ENCODE measurements around the gene USP24. TPM values are rescaled to one million over a fixed set of nuclear protein-coding genes. Genes with fewer than 3 reads are reported as not detected.
A peak's percentile ranks its signal among the peaks of the same experiment; 100 is the strongest.

Gene USP24
- total RNA-seq, 5 donors from 2014 or later (not counting 1 experiment from before 2014, with no cell fraction given) = 58.9 to 90.7 (median 64.0) TPM

DNA sequence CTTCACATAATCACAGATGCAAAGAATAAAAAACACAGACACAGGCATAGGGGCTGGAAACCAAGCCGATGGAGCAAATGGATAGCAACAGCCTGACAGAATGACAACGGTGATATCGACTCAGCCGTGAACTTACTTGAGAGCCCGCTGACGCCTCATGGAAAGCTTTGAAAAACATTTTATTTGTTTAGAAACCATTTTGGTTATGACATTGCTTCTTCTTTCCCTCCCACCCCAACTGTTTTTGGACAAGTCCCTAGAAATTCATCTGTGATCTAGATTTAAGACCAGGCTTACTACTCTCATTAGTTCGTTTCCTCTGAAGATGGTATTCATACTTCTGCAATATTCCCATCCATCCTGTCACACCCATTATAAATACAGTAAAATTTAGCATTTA lies 130.9 kb downstream of the USP24 start:
- peaks cover 0 to 2% (median 2%) of the 10 kb centered on the region in 3 donors for H3K4me1 Mint-ChIP-seq
- DNase-seq = no peak

DNA sequence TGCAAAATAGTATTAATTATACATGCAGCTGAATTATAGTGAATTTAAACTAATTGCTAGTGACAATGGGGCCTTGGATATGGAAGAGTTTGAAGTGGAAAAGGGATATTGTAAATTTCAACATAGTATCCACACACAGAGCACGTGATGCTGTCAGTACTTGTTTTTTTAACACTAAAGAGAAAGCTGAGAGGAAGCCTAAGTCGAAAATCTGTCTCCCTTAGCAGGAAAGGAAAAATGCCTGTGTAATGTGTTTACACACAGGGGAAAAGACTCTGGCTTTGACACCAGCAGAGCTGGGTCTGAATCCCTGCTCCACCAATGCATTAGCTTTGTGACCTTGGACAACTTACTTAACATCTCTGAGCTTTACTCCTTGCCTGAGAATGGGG lies 133.3 kb downstream of the USP24 start:
- Histone ChIP-seq H3K9me3 (no peaks in the 10 kb centered on the region), H3K4me3 (ENCODE audit: control insufficient read depth in 1 of 2, extremely low read depth in 1 of 2, low read length in 1 of 2) (no peak overlapping the region), H3K27ac (ENCODE audit: low read length) (no peak overlapping the region), H3K36me3 (ENCODE audit: control insufficient read depth in 2 of 2, extremely low read depth in 1 of 2, insufficient read depth in 1 of 2, low read length in 1 of 2) (peaks cover 11 to 96% of the 10 kb centered on the region in 2 donors), H3K4me1 (ENCODE audit: control insufficient read depth in 1 of 2, extremely low read depth in 1 of 2, insufficient read depth in 2 of 2, low read length in 2 of 2) (no peaks in the 10 kb centered on the region), H3K27me3 (replicated peaks in 1 of 2; ENCODE audit: control insufficient read depth in 2 of 2, extremely low read depth in 1 of 2, insufficient read depth in 2 of 2, low read length in 1 of 2) (no peaks in the 10 kb centered on the region)
- no CpG with 5 or more reads among the region's 2 CpGs for WGBS (ENCODE audit: insufficient coverage)
- H3K9me3 Mint-ChIP-seq = no peaks in the 10 kb centered on the region
- peak overlapping the region in 1 of 2 donors; percentile 44 for H3K27ac Mint-ChIP-seq
- ATAC-seq (replicated peaks in 1 of 4) (no peak), DNase-seq (no peak)
- CTCF ChIA-PET = no interaction called here
- H3K36me3 Mint-ChIP-seq = peaks cover 81% of the 10 kb centered on the region
- POLR2A ChIA-PET = no interaction called here
- H3K4me1 Mint-ChIP-seq = no peaks in the 10 kb centered on the region
- no peaks in the 10 kb centered on the region for H3K27me3 Mint-ChIP-seq
- no peak overlapping the region for H3K4me3 Mint-ChIP-seq

More for the DNA sequence above, 130.9 kb downstream of the USP24 start:
- no peak for ATAC-seq (replicated peaks in 1 of 4)
- CTCF ChIA-PET = no interaction called here
- Mint-ChIP-seq H3K27me3 (no peaks in the 10 kb centered on the region), H3K9me3 (no peaks in the 10 kb centered on the region), H3K36me3 (peaks cover 81% of the 10 kb centered on the region), H3K4me3 (no peak overlapping the region), H3K27ac (no peak overlapping the region)
- Histone ChIP-seq H3K4me1 (ENCODE audit: control insufficient read depth in 1 of 2, extremely low read depth in 1 of 2, insufficient read depth in 2 of 2, low read length in 2 of 2) (no peaks in the 10 kb centered on the region), H3K4me3 (ENCODE audit: control insufficient read depth in 1 of 2, extremely low read depth in 1 of 2, low read length in 1 of 2) (no peak overlapping the region), H3K27me3 (replicated peaks in 1 of 2; ENCODE audit: control insufficient read depth in 2 of 2, extremely low read depth in 1 of 2, insufficient read depth in 2 of 2, low read length in 1 of 2) (no peaks in the 10 kb centered on the region), H3K36me3 (ENCODE audit: control insufficient read depth in 2 of 2, extremely low read depth in 1 of 2, insufficient read depth in 1 of 2, low read length in 1 of 2) (peaks cover 19 to 93% of the 10 kb centered on the region in 2 donors), H3K9me3 (no peaks in the 10 kb centered on the region), H3K27ac (ENCODE audit: low read length) (no peak overlapping the region)
- WGBS (ENCODE audit: insufficient coverage) = 99% methylated on average over 5 of the region's 7 CpGs
- POLR2A ChIA-PET = no interaction called here

DNA sequence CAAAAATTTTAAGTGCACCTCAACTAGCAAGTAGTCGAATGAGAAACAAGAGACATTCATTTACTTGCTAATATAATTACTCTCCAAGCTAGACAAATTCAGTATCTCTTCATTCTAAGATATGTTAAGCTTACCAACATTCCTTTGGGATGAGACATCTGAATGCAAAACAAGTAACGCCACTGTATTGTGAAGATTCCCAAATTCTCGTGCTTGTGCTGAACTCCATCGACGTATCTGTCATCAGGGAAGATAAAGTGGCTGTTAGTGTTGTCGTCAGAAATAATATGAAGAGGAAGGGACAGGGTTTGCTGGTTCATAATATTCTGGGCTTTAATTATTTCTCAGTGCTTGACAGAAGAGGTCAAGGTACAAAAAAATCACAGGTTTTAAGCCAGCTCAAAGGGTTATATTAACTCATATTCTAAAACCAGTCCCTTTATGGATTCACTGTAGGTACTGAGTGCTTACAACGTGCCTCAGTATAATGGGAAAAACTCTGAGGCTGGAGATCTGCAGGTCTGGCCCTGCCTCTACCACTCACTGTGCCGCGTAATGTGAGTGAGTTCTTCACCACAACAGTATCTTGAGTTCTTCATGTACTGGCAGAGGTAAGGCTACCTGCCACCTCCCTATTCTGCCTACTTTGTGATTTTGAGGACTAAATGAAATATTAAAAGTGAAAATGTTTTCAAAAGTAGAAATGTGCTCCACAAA lies 133.8 kb downstream of the USP24 start:
- POLR2A ChIA-PET = no interaction called here
- H3K27ac Mint-ChIP-seq = peak overlapping the region in 1 of 2 donors; percentile 44
- DNase-seq = no peak
- ATAC-seq (replicated peaks in 1 of 4) = no peak
- 100% methylated on average over 3 of the region's 9 CpGs for WGBS (ENCODE audit: insufficient coverage)
- Histone ChIP-seq H3K4me3 (ENCODE audit: control insufficient read depth in 1 of 2, extremely low read depth in 1 of 2, low read length in 1 of 2) (no peak overlapping the region), H3K9me3 (no peaks in the 10 kb centered on the region), H3K27me3 (replicated peaks in 1 of 2; ENCODE audit: control insufficient read depth in 2 of 2, extremely low read depth in 1 of 2, insufficient read depth in 2 of 2, low read length in 1 of 2) (no peaks in the 10 kb centered on the region), H3K4me1 (ENCODE audit: control insufficient read depth in 1 of 2, extremely low read depth in 1 of 2, insufficient read depth in 2 of 2, low read length in 2 of 2) (no peaks in the 10 kb centered on the region), H3K27ac (ENCODE audit: low read length) (no peak overlapping the region), H3K36me3 (ENCODE audit: control insufficient read depth in 2 of 2, extremely low read depth in 1 of 2, insufficient read depth in 1 of 2, low read length in 1 of 2) (peaks cover 9 to 97% of the 10 kb centered on the region in 2 donors)
- CTCF ChIA-PET = no interaction called here
- H3K9me3 Mint-ChIP-seq = no peaks in the 10 kb centered on the region
- H3K4me3 Mint-ChIP-seq = no peak overlapping the region
- H3K27me3 Mint-ChIP-seq = no peaks in the 10 kb centered on the region
- H3K4me1 Mint-ChIP-seq = no peaks in the 10 kb centered on the region
- H3K36me3 Mint-ChIP-seq = peaks cover 84% of the 10 kb centered on the region

DNA sequence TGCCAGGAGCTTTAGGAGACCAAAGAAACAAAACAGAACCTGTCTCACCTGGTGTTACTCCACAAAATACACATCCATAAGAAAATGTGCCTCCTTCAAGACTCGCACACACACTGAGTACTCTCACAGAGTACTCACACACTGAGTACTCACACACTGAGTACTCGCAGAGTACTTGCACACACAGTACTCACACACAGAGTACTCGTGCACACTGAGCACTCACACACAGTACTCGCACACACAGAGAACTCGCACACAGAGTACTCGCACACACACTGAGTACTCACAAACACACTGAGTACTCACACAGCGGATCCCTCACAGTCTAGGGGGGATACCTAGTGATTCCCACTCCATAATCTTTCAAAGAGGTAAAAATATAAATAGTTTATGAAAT lies 135.5 kb downstream of the USP24 start:
- Mint-ChIP-seq H3K4me3 (no peak overlapping the region), H3K36me3 (peaks cover 86% of the 10 kb centered on the region), H3K9me3 (no peaks in the 10 kb centered on the region), H3K27me3 (no peaks in the 10 kb centered on the region), H3K27ac (no peak overlapping the region), H3K4me1 (no peaks in the 10 kb centered on the region)
- H3K9me3 ChIP-seq = no peaks in the 10 kb centered on the region
- no peak for DNase-seq
- no peak overlapping the region for H3K4me3 ChIP-seq (ENCODE audit: control insufficient read depth in 1 of 2, extremely low read depth in 1 of 2, low read length in 1 of 2)
- CTCF ChIA-PET = interaction anchor here in 1 of 2 donors (0.6 kb wide), 2 partner anchors 17 to 720 kb away, joined by 5 read pairs; no protein-coding TSS in a partner anchor
- no peak overlapping the region for H3K27ac ChIP-seq (ENCODE audit: low read length)
- peaks cover 0 to 96% of the 10 kb centered on the region in 2 donors for H3K36me3 ChIP-seq (ENCODE audit: control insufficient read depth in 2 of 2, extremely low read depth in 1 of 2, insufficient read depth in 1 of 2, low read length in 1 of 2)
- 100% methylated on average over 4 of the region's 7 CpGs for WGBS (ENCODE audit: insufficient coverage)
- H3K4me1 ChIP-seq (ENCODE audit: control insufficient read depth in 1 of 2, extremely low read depth in 1 of 2, insufficient read depth in 2 of 2, low read length in 2 of 2) = no peaks in the 10 kb centered on the region
- ATAC-seq (replicated peaks in 1 of 4) = no peak
- H3K27me3 ChIP-seq (replicated peaks in 1 of 2; ENCODE audit: control insufficient read depth in 2 of 2, extremely low read depth in 1 of 2, insufficient read depth in 2 of 2, low read length in 1 of 2) = no peaks in the 10 kb centered on the region
- POLR2A ChIA-PET = interaction anchor here in 1 of 2 donors (0.5 kb wide), 1 partner anchor 1043 kb away, joined by 4 read pairs; no protein-coding TSS in a partner anchor

DNA sequence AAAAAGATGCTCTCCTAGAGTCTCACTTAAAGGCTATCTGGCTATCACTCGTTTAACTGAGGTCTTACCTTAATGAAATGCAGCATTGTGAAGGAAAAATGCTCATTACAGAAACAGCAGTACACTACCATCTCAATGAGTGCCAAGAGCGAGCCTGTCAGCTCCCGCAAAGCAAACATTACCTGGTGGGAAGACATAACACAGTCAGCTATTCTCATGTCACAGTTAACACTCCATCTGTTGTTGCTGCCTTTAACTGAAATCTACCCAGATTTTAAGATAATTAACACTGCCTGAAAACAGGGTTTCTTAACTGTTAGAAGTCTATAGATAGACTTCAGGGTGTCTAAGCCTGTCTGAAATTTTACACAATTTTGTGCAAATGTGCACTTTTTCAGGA lies 136.7 kb downstream of the USP24 start:
- DNase-seq = no peak
- H3K9me3 Mint-ChIP-seq = no peaks in the 10 kb centered on the region

DNA sequence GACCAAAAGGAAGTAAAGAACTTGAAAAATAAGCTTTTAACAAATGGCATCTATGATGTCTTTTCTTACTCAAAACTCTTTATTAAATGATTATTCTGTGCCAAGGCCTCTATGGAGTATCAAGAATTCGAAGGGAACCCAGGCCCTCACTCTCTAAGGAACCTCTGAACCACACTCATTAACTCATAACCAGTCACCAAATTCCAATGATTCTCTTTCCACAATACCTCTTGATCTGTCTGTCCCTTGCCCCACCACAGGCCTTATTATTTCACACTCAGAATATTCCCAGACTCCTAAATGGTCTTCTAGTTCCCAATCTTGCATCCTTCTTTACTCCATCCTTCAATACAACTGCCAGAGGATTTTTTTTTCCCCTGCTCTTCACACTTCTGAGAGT lies 138.8 kb downstream of the USP24 start:
- peaks cover 75% of the 10 kb centered on the region for H3K36me3 Mint-ChIP-seq
- H3K4me3 ChIP-seq (ENCODE audit: control insufficient read depth in 1 of 2, extremely low read depth in 1 of 2, low read length in 1 of 2) = no peak overlapping the region
- H3K4me1 ChIP-seq (ENCODE audit: control insufficient read depth in 1 of 2, extremely low read depth in 1 of 2, insufficient read depth in 2 of 2, low read length in 2 of 2) = no peaks in the 10 kb centered on the region
- H3K27me3 ChIP-seq (replicated peaks in 1 of 2; ENCODE audit: control insufficient read depth in 2 of 2, extremely low read depth in 1 of 2, insufficient read depth in 2 of 2, low read length in 1 of 2) = no peaks in the 10 kb centered on the region
- WGBS (ENCODE audit: insufficient coverage) = 100% methylated on average over 1 of the region's 1 CpG
- H3K27me3 Mint-ChIP-seq = no peaks in the 10 kb centered on the region
- H3K36me3 ChIP-seq (ENCODE audit: control insufficient read depth in 2 of 2, extremely low read depth in 1 of 2, insufficient read depth in 1 of 2, low read length in 1 of 2) = peaks cover 4 to 96% of the 10 kb centered on the region in 2 donors
- H3K9me3 Mint-ChIP-seq = no peaks in the 10 kb centered on the region
- no peaks in the 10 kb centered on the region for H3K4me1 Mint-ChIP-seq
- H3K9me3 ChIP-seq = no peaks in the 10 kb centered on the region
- POLR2A ChIA-PET = no interaction called here
- peak overlapping the region; percentile 36 to 66 for H3K27ac Mint-ChIP-seq
- ATAC-seq (replicated peaks in 1 of 4) (no peak), DNase-seq (no peak)
- H3K4me3 Mint-ChIP-seq = no peak overlapping the region
- CTCF ChIA-PET = no interaction called here
- H3K27ac ChIP-seq (ENCODE audit: low read length) = no peak overlapping the region

More for the DNA sequence above, 136.7 kb downstream of the USP24 start:
- H3K36me3 ChIP-seq (ENCODE audit: control insufficient read depth in 2 of 2, extremely low read depth in 1 of 2, insufficient read depth in 1 of 2, low read length in 1 of 2) = peaks cover 0 to 96% of the 10 kb centered on the region in 2 donors
- ChIA-PET POLR2A (no interaction called here), CTCF (interaction anchor here in 1 of 2 donors (0.6 kb wide), 1 partner anchor 195 kb away, joined by 3 read pairs; no protein-coding TSS in a partner anchor)
- 100% methylated on average over 2 of the region's 3 CpGs for WGBS (ENCODE audit: insufficient coverage)
- peaks cover 78% of the 10 kb centered on the region for H3K36me3 Mint-ChIP-seq
- peak overlapping the region; percentile 13 to 46 for H3K27ac Mint-ChIP-seq
- ATAC-seq (replicated peaks in 1 of 4) = no peak
- H3K4me1 Mint-ChIP-seq = no peaks in the 10 kb centered on the region
- H3K4me3 Mint-ChIP-seq = no peak overlapping the region
- H3K27me3 ChIP-seq (replicated peaks in 1 of 2; ENCODE audit: control insufficient read depth in 2 of 2, extremely low read depth in 1 of 2, insufficient read depth in 2 of 2, low read length in 1 of 2) = no peaks in the 10 kb centered on the region
- no peak overlapping the region for H3K4me3 ChIP-seq (ENCODE audit: control insufficient read depth in 1 of 2, extremely low read depth in 1 of 2, low read length in 1 of 2)
- H3K4me1 ChIP-seq (ENCODE audit: control insufficient read depth in 1 of 2, extremely low read depth in 1 of 2, insufficient read depth in 2 of 2, low read length in 2 of 2) = no peaks in the 10 kb centered on the region
- no peak overlapping the region for H3K27ac ChIP-seq (ENCODE audit: low read length)
- no peaks in the 10 kb centered on the region for H3K9me3 ChIP-seq
- no peaks in the 10 kb centered on the region for H3K27me3 Mint-ChIP-seq
